ENCODE results near the gene CENPX. TPM values are rescaled to one million over a fixed set of nuclear protein-coding genes. Genes with fewer than 3 reads are reported as not detected.

Gene CENPX
- total and polyA plus RNA-seq, 2 of the 13 experiments (the other 11 are each of a cell fraction or from before 2014, with no cell fraction given) = 92.7 to 170 TPM

- TF ChIP-seq BCL3 (CRISPR knock-in tag; IDR thresholded peaks at IDR 0.05) (peak; percentile 81), MXI1 (IDR thresholded peaks at IDR 0.05; ENCODE audit: borderline replicate concordance, low read depth, low read length) (peak; percentile 46; the same call in 1 of the 3 replicates), THAP11 (CRISPR knock-in tag; IDR thresholded peaks at IDR 0.05) (peak; percentile 22), DNMT1 (CRISPR knock-in tag; IDR thresholded peaks at IDR 0.05) (peak; percentile 95; the same call in 1 of the 2 replicates), ZNF224 (CRISPR knock-in tag; IDR thresholded peaks at IDR 0.05) (peak; percentile 79; the same call in 1 of the 2 replicates), FOXK1 (CRISPR knock-in tag; IDR thresholded peaks at IDR 0.05; ENCODE audit: borderline replicate concordance, low read depth) (0 out of 2 replicates have a peak, but pooled peaks have one; percentile 10), AHDC1 (CRISPR knock-in tag; IDR thresholded peaks at IDR 0.05; ENCODE audit: borderline replicate concordance) (0 out of 2 replicates have a peak, but pooled peaks have one; percentile 22), MED8 (CRISPR knock-in tag; IDR thresholded peaks at IDR 0.05; ENCODE audit: insufficient replicate concordance) (peak; percentile 81), ZBTB7A (CRISPR knock-in tag; IDR thresholded peaks at IDR 0.05) (peak; percentile 62), BATF2 (CRISPR knock-in tag; IDR thresholded peaks at IDR 0.05) (no peak), AKAP8 (CRISPR knock-in tag; IDR thresholded peaks at IDR 0.05) (peak; percentile 11), ZNF83 (CRISPR knock-in tag; IDR thresholded peaks at IDR 0.05; ENCODE audit: borderline replicate concordance) (0 out of 2 replicates have a peak, but pooled peaks have one; percentile 21), ZNF784 (CRISPR knock-in tag; IDR thresholded peaks at IDR 0.05; ENCODE audit: borderline replicate concordance) (peak; percentile 97), ZNF704 (CRISPR knock-in tag; IDR thresholded peaks at IDR 0.05; ENCODE audit: borderline replicate concordance) (no peak; the same call in 1 of the 2 replicates), KAT7 (CRISPR knock-in tag; IDR thresholded peaks at IDR 0.05; ENCODE audit: borderline replicate concordance) (peak; percentile 84), NONO (IDR thresholded peaks at IDR 0.05) (no peak), NONO (CRISPR knock-in tag; conservative IDR thresholded peaks at IDR 0.05) (peak; percentile 90), NR2F6 (IDR thresholded peaks at IDR 0.05) (0 out of 2 replicates have a peak, but pooled peaks have one; percentile 12), NR2F6 (CRISPR knock-in tag; IDR thresholded peaks at IDR 0.05) (peak; percentile 58; the same call in 1 of the 2 replicates), HMG20B (CRISPR knock-in tag; conservative IDR thresholded peaks at IDR 0.05) (peak; percentile 16; the same call in 1 of the 2 replicates)
These were observed 27.0 kb downstream of the CENPX start (continued) for GRCh38 chr17:81995463-81996231.

Measured in HepG2 (cell line).